Measurements from ENCODE around the gene THSD4. TPM values are rescaled to one million over a fixed set of nuclear protein-coding genes. Genes with fewer than 3 reads are reported as not detected.

Gene THSD4
- total RNA-seq, 1 donor from 2014 or later: 1.4 TPM

GRCh38 chr15:71529361-71529760 is 414.1 kb downstream of the THSD4 start:
- no peak for TF ChIP-seq CTCF (conservative IDR thresholded peaks at IDR 0.05)
- Mint-ChIP-seq H3K36me3 (ENCODE audit: low read depth) (peaks cover 4% of the 10 kb centered on the region), H3K9me3 (peaks cover 6% of the 10 kb centered on the region), H3K27ac (ENCODE audit: unreplicated experiment) (no peak overlapping the region), H3K27me3 (ENCODE audit: low read depth) (peaks cover 8% of the 10 kb centered on the region), H3K4me1 (no peaks in the 10 kb centered on the region), H3K4me3 (no peak overlapping the region)
- DNase-seq (ENCODE audit: low read depth, low spot score): no peak

GRCh38 chr15:71530116-71530515 is 414.8 kb downstream of the THSD4 start:
- H3K9me3 Mint-ChIP-seq: peaks cover 8% of the 10 kb centered on the region
- H3K27ac Mint-ChIP-seq (ENCODE audit: unreplicated experiment): no peak overlapping the region
- DNase-seq (ENCODE audit: low read depth, low spot score): no peak
- peaks cover 4% of the 10 kb centered on the region for H3K36me3 Mint-ChIP-seq (ENCODE audit: low read depth)
- TF ChIP-seq CTCF (conservative IDR thresholded peaks at IDR 0.05): no peak
- no peaks in the 10 kb centered on the region for H3K4me1 Mint-ChIP-seq
- H3K27me3 Mint-ChIP-seq (ENCODE audit: low read depth): peaks cover 8% of the 10 kb centered on the region
- H3K4me3 Mint-ChIP-seq: no peak overlapping the region

- Mint-ChIP-seq H3K4me1 (no peaks in the 10 kb centered on the region), H3K9me3 (peaks cover 9% of the 10 kb centered on the region), H3K27me3 (ENCODE audit: low read depth) (peaks cover 8% of the 10 kb centered on the region), H3K27ac (ENCODE audit: unreplicated experiment) (no peak overlapping the region), H3K4me3 (no peak overlapping the region), H3K36me3 (ENCODE audit: low read depth) (peaks cover 4% of the 10 kb centered on the region)
- no peak for DNase-seq (ENCODE audit: low read depth, low spot score)
- TF ChIP-seq CTCF (conservative IDR thresholded peaks at IDR 0.05): peak; percentile 73
Observed at GRCh38 chr15:71532994-71533393, 417.7 kb downstream of the THSD4 start.

GRCh38 chr15:71538181-71538580 is 422.9 kb downstream of the THSD4 start:
- Mint-ChIP-seq H3K9me3 (peaks cover 4% of the 10 kb centered on the region), H3K4me3 (no peak overlapping the region), H3K36me3 (ENCODE audit: low read depth) (no peaks in the 10 kb centered on the region), H3K4me1 (no peaks in the 10 kb centered on the region), H3K27me3 (ENCODE audit: low read depth) (no peaks in the 10 kb centered on the region), H3K27ac (ENCODE audit: unreplicated experiment) (no peak overlapping the region)
- DNase-seq (ENCODE audit: low read depth, low spot score): no peak
- no peak for TF ChIP-seq CTCF (conservative IDR thresholded peaks at IDR 0.05)

- Mint-ChIP-seq H3K4me3 (no peak overlapping the region), H3K27ac (ENCODE audit: unreplicated experiment) (peak overlapping the region; percentile 1), H3K4me1 (peaks cover 2% of the 10 kb centered on the region), H3K36me3 (ENCODE audit: low read depth) (no peaks in the 10 kb centered on the region), H3K27me3 (ENCODE audit: low read depth) (no peaks in the 10 kb centered on the region), H3K9me3 (peaks cover 7% of the 10 kb centered on the region)
- no peak for DNase-seq (ENCODE audit: low read depth, low spot score)
- no peak for TF ChIP-seq CTCF (conservative IDR thresholded peaks at IDR 0.05)
Observed at GRCh38 chr15:71541746-71542145, 426.5 kb downstream of the THSD4 start.

- DNase-seq (ENCODE audit: low read depth, low spot score): no peak
- Mint-ChIP-seq H3K27ac (ENCODE audit: unreplicated experiment) (no peak overlapping the region), H3K27me3 (ENCODE audit: low read depth) (peaks cover 3% of the 10 kb centered on the region), H3K4me3 (no peak overlapping the region), H3K4me1 (peaks cover 13% of the 10 kb centered on the region), H3K36me3 (ENCODE audit: low read depth) (no peaks in the 10 kb centered on the region), H3K9me3 (peaks cover 7% of the 10 kb centered on the region)
- no peak for TF ChIP-seq CTCF (conservative IDR thresholded peaks at IDR 0.05)
Observed at GRCh38 chr15:71542836-71543235, 427.6 kb downstream of the THSD4 start.
